HG02588 (cell line): ENCODE measurements around the gene MRPS6.

Source experiments
- ATAC-seq: cut with Tn5 transposase; IDR thresholded peaks from one replicate; pipeline ENCODE4 v1.9.1; 2021; ENCODE audit warnings: mild to moderate bottlenecking, moderate library complexity; ENCODE audit not compliant: unreplicated experiment

MRPS6 gene

GRCh38 chr21:34065027-34065426 lies 8.4 kb upstream of the MRPS6 start:
- ATAC-seq = no peak

- ATAC-seq = no peak
Measured at GRCh38 chr21:34071683-34072082, 1.7 kb upstream of the MRPS6 start.

- ATAC-seq = peak; percentile 5
Measured at GRCh38 chr21:34072145-34073031, 990 bp upstream of the MRPS6 start.

GRCh38 chr21:34073749-34074282 lies 438 bp downstream of the MRPS6 start:
- peak; percentile 51 for ATAC-seq

- no peak for ATAC-seq
Measured at GRCh38 chr21:34074283-34075090, 1.1 kb downstream of the MRPS6 start.

- no peak for ATAC-seq
Measured at GRCh38 chr21:34075091-34075425, 1.7 kb downstream of the MRPS6 start.

GRCh38 chr21:34075760-34076660 lies 2.6 kb downstream of the MRPS6 start:
- ATAC-seq = no peak

GRCh38 chr21:34076835-34077234 lies 3.5 kb downstream of the MRPS6 start:
- ATAC-seq = no peak

GRCh38 chr21:34077888-34078287 lies 4.5 kb downstream of the MRPS6 start:
- ATAC-seq = no peak

- ATAC-seq = no peak
Measured at GRCh38 chr21:34078915-34079314, 5.5 kb downstream of the MRPS6 start.

GRCh38 chr21:34080710-34081109 lies 7.3 kb downstream of the MRPS6 start:
- ATAC-seq = no peak

- ATAC-seq = no peak
Measured at GRCh38 chr21:34082769-34083168, 9.4 kb downstream of the MRPS6 start.

GRCh38 chr21:34083357-34083756 lies 10.0 kb downstream of the MRPS6 start:
- no peak for ATAC-seq

- ATAC-seq = no peak
Measured at GRCh38 chr21:34085129-34085528, 11.8 kb downstream of the MRPS6 start.

GRCh38 chr21:34086887-34087306 lies 13.5 kb downstream of the MRPS6 start:
- no peak for ATAC-seq

- ATAC-seq = no peak
Measured at GRCh38 chr21:34088752-34089151, 15.4 kb downstream of the MRPS6 start.

- ATAC-seq = no peak
Measured at GRCh38 chr21:34091032-34091431, 17.7 kb downstream of the MRPS6 start.

- ATAC-seq = no peak
Measured at GRCh38 chr21:34091607-34092006, 18.2 kb downstream of the MRPS6 start.

- no peak for ATAC-seq
Measured at GRCh38 chr21:34092262-34092921, 19.0 kb downstream of the MRPS6 start.

- no peak for ATAC-seq
Measured at GRCh38 chr21:34093083-34093482, 19.7 kb downstream of the MRPS6 start.
